ENCODE data around the gene C4A. TPM values are rescaled to one million over a fixed set of nuclear protein-coding genes. Genes with fewer than 3 reads are reported as not detected.

Gene C4A
- total RNA-seq, 1 experiment from 2014 or later, result 1.5 TPM

DNA sequence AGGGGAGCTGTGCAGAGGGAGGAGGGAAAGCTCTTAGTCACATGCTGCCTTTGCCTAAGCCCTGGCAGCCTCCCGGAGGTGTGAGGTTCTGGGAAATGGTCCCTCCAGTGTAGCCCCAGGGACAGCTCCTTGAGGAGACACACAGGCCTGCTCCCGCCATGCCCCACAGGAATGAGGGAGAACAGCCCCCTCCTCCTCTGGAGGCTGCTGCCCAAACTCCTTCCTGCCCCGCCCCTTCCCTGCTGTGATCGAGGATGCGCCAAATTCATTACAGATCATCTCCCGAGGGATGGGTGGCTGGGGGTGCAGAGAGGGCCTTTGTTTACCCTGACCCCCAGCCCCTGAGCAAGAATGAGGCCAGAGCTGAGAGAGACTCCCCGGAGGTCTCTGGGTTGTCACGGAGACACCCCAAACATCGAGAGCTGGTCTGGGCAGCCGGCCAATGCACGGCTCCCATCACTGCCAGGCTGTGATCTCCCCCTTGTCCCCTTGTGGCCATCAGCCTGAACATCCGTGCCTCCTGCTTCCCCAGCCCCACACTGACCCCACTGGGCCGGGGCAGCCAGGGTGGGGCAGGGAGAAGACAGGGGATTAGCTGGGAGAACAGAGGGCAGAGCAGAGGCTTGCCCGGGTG is 64.7 kb downstream of the C4A start:
- Histone ChIP-seq H3K4me3 (ENCODE audit: low read depth, low read length) (no peak overlapping the region), H3K36me3 (ENCODE audit: control insufficient read depth, insufficient read depth, low read length) (no peaks in the 10 kb centered on the region), H3K27me3 (replicated peaks; ENCODE audit: control insufficient read depth, insufficient read depth, low read length) (no peaks in the 10 kb centered on the region), H3K9me3 (no peaks in the 10 kb centered on the region), H3K4me1 (peaks cover 7% of the 10 kb centered on the region)
- CTCF ChIA-PET, result interaction anchor here (1.4 kb wide), 1 partner anchor 82 kb away, joined by 3 read pairs; the partner anchor contains the start of gene ATF6B
- POLR2A ChIA-PET, result no interaction called here
- H3K9me3 Mint-ChIP-seq (ENCODE audit: unreplicated experiment), result no peaks in the 10 kb centered on the region
- no peaks in the 10 kb centered on the region for H3K27me3 Mint-ChIP-seq (ENCODE audit: insufficient read depth, unreplicated experiment)
- intact Hi-C loops (cut with micrococcal nuclease; ENCODE audit: unreplicated experiment), result no loop called here
- DNase-seq, result no peak
- no peak overlapping the region for H3K4me3 Mint-ChIP-seq (ENCODE audit: unreplicated experiment)
- no peak overlapping the region for H3K27ac Mint-ChIP-seq (ENCODE audit: unreplicated experiment)
- BruUV-seq (replicated peaks), result no TSS peak
- H3K4me1 Mint-ChIP-seq (ENCODE audit: low read depth, unreplicated experiment), result no peaks in the 10 kb centered on the region
- no peaks in the 10 kb centered on the region for H3K36me3 Mint-ChIP-seq (ENCODE audit: insufficient read depth, unreplicated experiment)
- TF ChIP-seq, protein P1, sequence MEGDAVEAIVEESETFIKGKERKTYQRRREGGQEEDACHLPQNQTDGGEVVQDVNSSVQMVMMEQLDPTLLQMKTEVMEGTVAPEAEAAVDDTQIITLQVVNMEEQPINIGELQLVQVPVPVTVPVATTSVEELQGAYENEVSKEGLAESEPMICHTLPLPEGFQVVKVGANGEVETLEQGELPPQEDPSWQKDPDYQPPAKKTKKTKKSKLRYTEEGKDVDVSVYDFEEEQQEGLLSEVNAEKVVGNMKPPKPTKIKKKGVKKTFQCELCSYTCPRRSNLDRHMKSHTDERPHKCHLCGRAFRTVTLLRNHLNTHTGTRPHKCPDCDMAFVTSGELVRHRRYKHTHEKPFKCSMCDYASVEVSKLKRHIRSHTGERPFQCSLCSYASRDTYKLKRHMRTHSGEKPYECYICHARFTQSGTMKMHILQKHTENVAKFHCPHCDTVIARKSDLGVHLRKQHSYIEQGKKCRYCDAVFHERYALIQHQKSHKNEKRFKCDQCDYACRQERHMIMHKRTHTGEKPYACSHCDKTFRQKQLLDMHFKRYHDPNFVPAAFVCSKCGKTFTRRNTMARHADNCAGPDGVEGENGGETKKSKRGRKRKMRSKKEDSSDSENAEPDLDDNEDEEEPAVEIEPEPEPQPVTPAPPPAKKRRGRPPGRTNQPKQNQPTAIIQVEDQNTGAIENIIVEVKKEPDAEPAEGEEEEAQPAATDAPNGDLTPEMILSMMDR (IDR thresholded peaks at IDR 0.05; ENCODE audit: insufficient read depth in 1 of 2, low read depth in 1 of 2, low read length in 1 of 2, severe bottlenecking in 1 of 2, unreplicated experiment in 1 of 2), result no peak

- Histone ChIP-seq H3K4me3 (ENCODE audit: low read depth, low read length) (no peak overlapping the region), H3K9me3 (no peaks in the 10 kb centered on the region), H3K27me3 (replicated peaks; ENCODE audit: control insufficient read depth, insufficient read depth, low read length) (no peaks in the 10 kb centered on the region), H3K4me1 (peaks cover 7% of the 10 kb centered on the region), H3K36me3 (ENCODE audit: control insufficient read depth, insufficient read depth, low read length) (no peaks in the 10 kb centered on the region)
- ChIA-PET POLR2A (no interaction called here), CTCF (interaction anchor here (1.4 kb wide), 1 partner anchor 81 kb away, joined by 3 read pairs; the partner anchor contains the start of gene ATF6B)
- DNase-seq, result no peak
- H3K27ac Mint-ChIP-seq (ENCODE audit: unreplicated experiment), result no peak overlapping the region
- intact Hi-C loops (cut with micrococcal nuclease; ENCODE audit: unreplicated experiment), result no loop called here
- H3K9me3 Mint-ChIP-seq (ENCODE audit: unreplicated experiment), result no peaks in the 10 kb centered on the region
- H3K36me3 Mint-ChIP-seq (ENCODE audit: insufficient read depth, unreplicated experiment), result no peaks in the 10 kb centered on the region
- TF ChIP-seq, protein P1 (IDR thresholded peaks at IDR 0.05; ENCODE audit: insufficient read depth in 1 of 2, low read depth in 1 of 2, low read length in 1 of 2, severe bottlenecking in 1 of 2, unreplicated experiment in 1 of 2), result no peak
- no peaks in the 10 kb centered on the region for H3K4me1 Mint-ChIP-seq (ENCODE audit: low read depth, unreplicated experiment)
- H3K4me3 Mint-ChIP-seq (ENCODE audit: unreplicated experiment), result no peak overlapping the region
- BruUV-seq (replicated peaks), result no TSS peak
- no peaks in the 10 kb centered on the region for H3K27me3 Mint-ChIP-seq (ENCODE audit: insufficient read depth, unreplicated experiment)
Observed at GRCh38 chr6:32047084-32047478, 65.2 kb downstream of the C4A start.

- TF ChIP-seq, protein P1 (IDR thresholded peaks at IDR 0.05; ENCODE audit: insufficient read depth in 1 of 2, low read depth in 1 of 2, low read length in 1 of 2, severe bottlenecking in 1 of 2, unreplicated experiment in 1 of 2), result no peak
- intact Hi-C loops (cut with micrococcal nuclease; ENCODE audit: unreplicated experiment), result no loop called here
- H3K4me3 Mint-ChIP-seq (ENCODE audit: unreplicated experiment), result no peak overlapping the region
- no peaks in the 10 kb centered on the region for H3K36me3 Mint-ChIP-seq (ENCODE audit: insufficient read depth, unreplicated experiment)
- Histone ChIP-seq H3K9me3 (no peaks in the 10 kb centered on the region), H3K4me1 (peaks cover 7% of the 10 kb centered on the region), H3K4me3 (ENCODE audit: low read depth, low read length) (no peak overlapping the region), H3K36me3 (ENCODE audit: control insufficient read depth, insufficient read depth, low read length) (no peaks in the 10 kb centered on the region), H3K27me3 (replicated peaks; ENCODE audit: control insufficient read depth, insufficient read depth, low read length) (no peaks in the 10 kb centered on the region)
- no peaks in the 10 kb centered on the region for H3K27me3 Mint-ChIP-seq (ENCODE audit: insufficient read depth, unreplicated experiment)
- H3K27ac Mint-ChIP-seq (ENCODE audit: unreplicated experiment), result no peak overlapping the region
- BruUV-seq (replicated peaks), result no TSS peak
- H3K4me1 Mint-ChIP-seq (ENCODE audit: low read depth, unreplicated experiment), result no peaks in the 10 kb centered on the region
- DNase-seq, result no peak
- POLR2A ChIA-PET, result no interaction called here
- CTCF ChIA-PET, result interaction anchor here (1.0 to 1.4 kb wide), 2 partner anchors 71 to 81 kb away, joined by 3 read pairs; partner anchors contain the start of gene ATF6B
- H3K9me3 Mint-ChIP-seq (ENCODE audit: unreplicated experiment), result no peaks in the 10 kb centered on the region
Observed at GRCh38 chr6:32047539-32047854, 65.6 kb downstream of the C4A start.
